Measurements from ENCODE around the gene NPSR1. TPM values are rescaled to one million over a fixed set of nuclear protein-coding genes. Genes with fewer than 3 reads are reported as not detected.

The NPSR1 gene
- total and polyA plus RNA-seq, 4 donors = not detected

GRCh38 chr7:34842782-34843181 lies 184.8 kb downstream of the NPSR1 start:
- intact Hi-C loops (cut with DNase I) = no loop called here
- H3K4me3 ChIP-seq (ENCODE audit: low read length in 2 of 2) = no peak overlapping the region
- 89 to 92% methylated on average over 6 of the region's 6 CpGs for WGBS, 2 donors
- DNase-seq (no peak), ATAC-seq (ENCODE audit: low FRiP score) (no peak)
- no peak overlapping the region for H3K27ac ChIP-seq (ENCODE audit: low read depth in 1 of 2, low read length in 2 of 2)
- no peaks in the 10 kb centered on the region for H3K27me3 ChIP-seq (ENCODE audit: control insufficient read depth in 1 of 2, insufficient read depth in 2 of 2, low read length in 1 of 2)
- no peaks in the 10 kb centered on the region for H3K36me3 ChIP-seq (ENCODE audit: control insufficient read depth in 1 of 2, insufficient read depth in 2 of 2, low read length in 1 of 2)
- H3K4me1 ChIP-seq (ENCODE audit: control insufficient read depth in 1 of 2, insufficient read depth in 2 of 2, low read length in 2 of 2) = no peaks in the 10 kb centered on the region
- H3K9me3 ChIP-seq (ENCODE audit: control insufficient read depth, low read length) = peaks cover 2% of the 10 kb centered on the region

DNA sequence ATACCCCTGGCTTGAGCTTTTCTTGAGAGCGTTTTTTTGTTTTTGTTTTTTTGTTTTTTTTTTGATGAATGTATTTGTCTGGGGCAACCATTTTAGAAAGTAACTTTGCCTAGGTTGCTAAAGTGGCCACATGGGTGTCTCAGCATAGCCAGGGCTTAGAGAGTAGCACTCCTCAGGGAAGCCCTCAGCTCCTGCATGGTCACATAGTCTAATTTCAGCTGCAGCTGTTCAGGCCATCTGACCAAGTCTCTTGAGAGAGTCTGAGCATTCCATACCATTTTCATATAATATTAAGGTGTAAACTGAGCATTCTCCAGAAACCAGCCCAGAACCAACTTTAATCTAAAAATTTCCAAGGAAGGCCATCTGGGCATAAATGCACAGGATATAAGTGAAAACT lies 186.4 kb downstream of the NPSR1 start:
- DNase-seq = no peak

GRCh38 chr7:34844936-34845665 lies 187.1 kb downstream of the NPSR1 start:
- Histone ChIP-seq H3K4me1 (ENCODE audit: control insufficient read depth in 1 of 2, insufficient read depth in 2 of 2, low read length in 2 of 2) (no peaks in the 10 kb centered on the region), H3K27ac (ENCODE audit: low read depth in 1 of 2, low read length in 2 of 2) (no peak overlapping the region), H3K36me3 (ENCODE audit: control insufficient read depth in 1 of 2, insufficient read depth in 2 of 2, low read length in 1 of 2) (no peaks in the 10 kb centered on the region), H3K9me3 (ENCODE audit: control insufficient read depth, low read length) (peaks cover 2% of the 10 kb centered on the region), H3K4me3 (ENCODE audit: low read length in 2 of 2) (no peak overlapping the region), H3K27me3 (ENCODE audit: control insufficient read depth in 1 of 2, insufficient read depth in 2 of 2, low read length in 1 of 2) (no peaks in the 10 kb centered on the region)
- WGBS, 2 donors = 33 to 34% methylated on average over 5 of the region's 5 CpGs
- intact Hi-C loops (cut with DNase I) = no loop called here
- no peak for DNase-seq
- no peak for ATAC-seq (ENCODE audit: low FRiP score)

More for the DNA sequence above, 186.4 kb downstream of the NPSR1 start:
- ATAC-seq (ENCODE audit: low FRiP score) = no peak
- WGBS, 2 donors = 73 to 81% methylated on average over 1 of the region's 1 CpG
- intact Hi-C loops (cut with DNase I) = no loop called here
- Histone ChIP-seq H3K4me3 (ENCODE audit: low read length in 2 of 2) (no peak overlapping the region), H3K27ac (ENCODE audit: low read depth in 1 of 2, low read length in 2 of 2) (no peak overlapping the region), H3K4me1 (ENCODE audit: control insufficient read depth in 1 of 2, insufficient read depth in 2 of 2, low read length in 2 of 2) (no peaks in the 10 kb centered on the region), H3K9me3 (ENCODE audit: control insufficient read depth, low read length) (peaks cover 2% of the 10 kb centered on the region), H3K27me3 (ENCODE audit: control insufficient read depth in 1 of 2, insufficient read depth in 2 of 2, low read length in 1 of 2) (no peaks in the 10 kb centered on the region), H3K36me3 (ENCODE audit: control insufficient read depth in 1 of 2, insufficient read depth in 2 of 2, low read length in 1 of 2) (no peaks in the 10 kb centered on the region)

GRCh38 chr7:34845666-34846361 lies 187.8 kb downstream of the NPSR1 start:
- intact Hi-C loops (cut with DNase I) = no loop called here

DNA sequence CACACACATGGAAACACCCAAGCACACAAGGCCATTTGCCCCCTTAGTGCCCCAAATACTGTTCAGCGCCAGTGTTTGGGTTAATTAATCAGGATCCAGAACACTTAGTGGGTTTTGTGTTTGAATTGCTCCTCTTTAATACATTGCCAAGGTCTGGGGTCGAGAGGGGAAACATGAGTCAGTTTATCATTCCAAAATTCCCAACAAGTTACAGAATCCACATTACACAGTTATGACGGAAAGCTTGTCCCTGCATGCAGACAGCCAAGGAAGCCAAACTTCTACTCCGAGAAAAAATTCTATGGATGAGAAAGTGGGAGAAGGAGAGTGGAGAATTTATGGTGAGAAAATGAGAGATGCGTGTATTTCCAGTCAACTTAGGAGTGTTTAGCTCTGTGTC lies 189.0 kb downstream of the NPSR1 start:
- Histone ChIP-seq H3K9me3 (ENCODE audit: control insufficient read depth, low read length) (peaks cover 2% of the 10 kb centered on the region), H3K27ac (ENCODE audit: low read depth in 1 of 2, low read length in 2 of 2) (no peak overlapping the region), H3K4me1 (ENCODE audit: control insufficient read depth in 1 of 2, insufficient read depth in 2 of 2, low read length in 2 of 2) (no peaks in the 10 kb centered on the region), H3K36me3 (ENCODE audit: control insufficient read depth in 1 of 2, insufficient read depth in 2 of 2, low read length in 1 of 2) (no peaks in the 10 kb centered on the region), H3K27me3 (ENCODE audit: control insufficient read depth in 1 of 2, insufficient read depth in 2 of 2, low read length in 1 of 2) (no peaks in the 10 kb centered on the region), H3K4me3 (ENCODE audit: low read length in 2 of 2) (no peak overlapping the region)
- ATAC-seq (ENCODE audit: low FRiP score) = no peak
- WGBS, 2 donors = 35 to 47% methylated on average over 5 of the region's 5 CpGs
- no peak for DNase-seq
- intact Hi-C loops (cut with DNase I) = no loop called here

More at GRCh38 chr7:34845666-34846361, 187.8 kb downstream of the NPSR1 start:
- Histone ChIP-seq H3K27ac (ENCODE audit: low read depth in 1 of 2, low read length in 2 of 2) (no peak overlapping the region), H3K9me3 (ENCODE audit: control insufficient read depth, low read length) (peaks cover 2% of the 10 kb centered on the region), H3K27me3 (ENCODE audit: control insufficient read depth in 1 of 2, insufficient read depth in 2 of 2, low read length in 1 of 2) (no peaks in the 10 kb centered on the region), H3K4me3 (ENCODE audit: low read length in 2 of 2) (no peak overlapping the region), H3K4me1 (ENCODE audit: control insufficient read depth in 1 of 2, insufficient read depth in 2 of 2, low read length in 2 of 2) (no peaks in the 10 kb centered on the region), H3K36me3 (ENCODE audit: control insufficient read depth in 1 of 2, insufficient read depth in 2 of 2, low read length in 1 of 2) (no peaks in the 10 kb centered on the region)
- 46 to 51% methylated on average over 4 of the region's 4 CpGs for WGBS, 2 donors
- ATAC-seq (ENCODE audit: low FRiP score) (no peak), DNase-seq (no peak)

DNA sequence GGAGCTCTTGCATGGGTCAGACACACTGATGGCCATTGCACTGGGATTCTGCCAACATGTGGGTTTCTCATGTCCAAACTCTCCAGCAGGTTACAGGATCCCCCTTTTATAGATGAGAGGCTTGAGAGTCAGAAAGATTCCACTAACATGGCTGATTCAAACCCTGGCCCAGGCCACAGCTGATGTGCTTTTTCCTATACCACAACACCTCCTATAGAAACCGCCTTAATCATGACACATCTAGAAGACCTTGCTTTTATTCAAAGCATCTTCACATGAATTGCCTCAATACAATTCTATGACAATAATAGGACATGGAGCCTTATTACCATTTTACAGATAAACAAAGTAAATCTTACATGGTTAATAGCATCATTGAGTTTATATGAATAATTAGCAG lies 190.7 kb downstream of the NPSR1 start:
- Histone ChIP-seq H3K27me3 (ENCODE audit: control insufficient read depth in 1 of 2, insufficient read depth in 2 of 2, low read length in 1 of 2) (no peaks in the 10 kb centered on the region), H3K9me3 (ENCODE audit: control insufficient read depth, low read length) (peaks cover under 1% of the 10 kb centered on the region), H3K4me1 (ENCODE audit: control insufficient read depth in 1 of 2, insufficient read depth in 2 of 2, low read length in 2 of 2) (no peaks in the 10 kb centered on the region), H3K36me3 (ENCODE audit: control insufficient read depth in 1 of 2, insufficient read depth in 2 of 2, low read length in 1 of 2) (no peaks in the 10 kb centered on the region), H3K4me3 (ENCODE audit: low read length in 2 of 2) (no peak overlapping the region), H3K27ac (ENCODE audit: low read depth in 1 of 2, low read length in 2 of 2) (no peak overlapping the region)
- 95 to 97% methylated on average over 1 of the region's 1 CpG for WGBS, 2 donors
- intact Hi-C loops (cut with DNase I) = no loop called here
- DNase-seq = no peak
- no peak for ATAC-seq (ENCODE audit: low FRiP score)

- Histone ChIP-seq H3K4me1 (ENCODE audit: control insufficient read depth in 1 of 2, insufficient read depth in 2 of 2, low read length in 2 of 2) (no peaks in the 10 kb centered on the region), H3K27ac (ENCODE audit: low read depth in 1 of 2, low read length in 2 of 2) (no peak overlapping the region), H3K27me3 (ENCODE audit: control insufficient read depth in 1 of 2, insufficient read depth in 2 of 2, low read length in 1 of 2) (no peaks in the 10 kb centered on the region), H3K4me3 (ENCODE audit: low read length in 2 of 2) (no peak overlapping the region), H3K9me3 (ENCODE audit: control insufficient read depth, low read length) (no peaks in the 10 kb centered on the region), H3K36me3 (ENCODE audit: control insufficient read depth in 1 of 2, insufficient read depth in 2 of 2, low read length in 1 of 2) (no peaks in the 10 kb centered on the region)
- ATAC-seq (ENCODE audit: low FRiP score) (no peak), DNase-seq (no peak)
- 79 to 87% methylated on average over 9 of the region's 9 CpGs for WGBS, 2 donors
- intact Hi-C loops (cut with DNase I) = no loop called here
These were observed 191.3 kb downstream of the NPSR1 start for GRCh38 chr7:34849163-34849960.

GRCh38 chr7:34849986-34850385 lies 192.0 kb downstream of the NPSR1 start:
- H3K36me3 ChIP-seq (ENCODE audit: control insufficient read depth in 1 of 2, insufficient read depth in 2 of 2, low read length in 1 of 2) = no peaks in the 10 kb centered on the region
- intact Hi-C loops (cut with DNase I) = no loop called here
- no peak overlapping the region for H3K27ac ChIP-seq (ENCODE audit: low read depth in 1 of 2, low read length in 2 of 2)
- no peaks in the 10 kb centered on the region for H3K9me3 ChIP-seq (ENCODE audit: control insufficient read depth, low read length)
- H3K4me1 ChIP-seq (ENCODE audit: control insufficient read depth in 1 of 2, insufficient read depth in 2 of 2, low read length in 2 of 2) = no peaks in the 10 kb centered on the region
- no peak for ATAC-seq (ENCODE audit: low FRiP score)
- H3K27me3 ChIP-seq (ENCODE audit: control insufficient read depth in 1 of 2, insufficient read depth in 2 of 2, low read length in 1 of 2) = no peaks in the 10 kb centered on the region
- no peak overlapping the region for H3K4me3 ChIP-seq (ENCODE audit: low read length in 2 of 2)
- WGBS, 2 donors = 66 to 75% methylated on average over 1 of the region's 1 CpG
- no peak for DNase-seq
